C4-2B (cell line): ENCODE data around the gene ARHGAP15.

Experiments used
- H3K27ac ChIP-seq: fragments of 450-650 bp; 2 replicates; pipeline ENCODE4 v1.5.1; 2017
- CTCF ChIP-seq: fragments of 450-650 bp; conservative IDR thresholded peaks from 2 replicates; pipeline ENCODE4 v1.5.1; 2017; ENCODE audit warnings: mild to moderate bottlenecking
- ZFX ChIP-seq: fragments of 450-650 bp; IDR thresholded peaks from 2 replicates; pipeline ENCODE4 v1.6.1; 2017

Gene ARHGAP15

GRCh38 chr2:143652692-143653091, 523.5 kb downstream of the ARHGAP15 start:
- H3K27ac ChIP-seq = no peak overlapping the region
- TF ChIP-seq ZFX (no peak), CTCF (no peak)

GRCh38 chr2:143668234-143668633, 539.0 kb downstream of the ARHGAP15 start:
- TF ChIP-seq CTCF = no peak
- TF ChIP-seq ZFX = no peak
- H3K27ac ChIP-seq = no peak overlapping the region

- TF ChIP-seq ZFX (no peak), CTCF (no peak)
- no peak overlapping the region for H3K27ac ChIP-seq
Measured at GRCh38 chr2:143674051-143674450, 544.8 kb downstream of the ARHGAP15 start.

- no peak overlapping the region for H3K27ac ChIP-seq
- no peak for TF ChIP-seq CTCF
- no peak for TF ChIP-seq ZFX
Measured at GRCh38 chr2:143675021-143675420, 545.8 kb downstream of the ARHGAP15 start.

GRCh38 chr2:143679617-143680016, 550.4 kb downstream of the ARHGAP15 start:
- TF ChIP-seq CTCF = no peak
- no peak for TF ChIP-seq ZFX
- H3K27ac ChIP-seq = no peak overlapping the region

GRCh38 chr2:143680885-143681405, 551.7 kb downstream of the ARHGAP15 start:
- H3K27ac ChIP-seq = no peak overlapping the region
- no peak for TF ChIP-seq ZFX
- no peak for TF ChIP-seq CTCF

- no peak overlapping the region for H3K27ac ChIP-seq
- no peak for TF ChIP-seq CTCF
- TF ChIP-seq ZFX = no peak
Measured at GRCh38 chr2:143682436-143683055, 553.3 kb downstream of the ARHGAP15 start.
